ENCODE results near the gene MYH9.
"Not testable (repeated sequence)": the region's sequence is repeated elsewhere in the genome, so short reads cannot be mapped to it uniquely, and the experiment has no call there.

- TF ChIP-seq, protein P1, sequence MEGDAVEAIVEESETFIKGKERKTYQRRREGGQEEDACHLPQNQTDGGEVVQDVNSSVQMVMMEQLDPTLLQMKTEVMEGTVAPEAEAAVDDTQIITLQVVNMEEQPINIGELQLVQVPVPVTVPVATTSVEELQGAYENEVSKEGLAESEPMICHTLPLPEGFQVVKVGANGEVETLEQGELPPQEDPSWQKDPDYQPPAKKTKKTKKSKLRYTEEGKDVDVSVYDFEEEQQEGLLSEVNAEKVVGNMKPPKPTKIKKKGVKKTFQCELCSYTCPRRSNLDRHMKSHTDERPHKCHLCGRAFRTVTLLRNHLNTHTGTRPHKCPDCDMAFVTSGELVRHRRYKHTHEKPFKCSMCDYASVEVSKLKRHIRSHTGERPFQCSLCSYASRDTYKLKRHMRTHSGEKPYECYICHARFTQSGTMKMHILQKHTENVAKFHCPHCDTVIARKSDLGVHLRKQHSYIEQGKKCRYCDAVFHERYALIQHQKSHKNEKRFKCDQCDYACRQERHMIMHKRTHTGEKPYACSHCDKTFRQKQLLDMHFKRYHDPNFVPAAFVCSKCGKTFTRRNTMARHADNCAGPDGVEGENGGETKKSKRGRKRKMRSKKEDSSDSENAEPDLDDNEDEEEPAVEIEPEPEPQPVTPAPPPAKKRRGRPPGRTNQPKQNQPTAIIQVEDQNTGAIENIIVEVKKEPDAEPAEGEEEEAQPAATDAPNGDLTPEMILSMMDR (IDR thresholded peaks at IDR 0.05) = not testable (repeated sequence)
- TF ChIP-seq CHD2 (IDR thresholded peaks at IDR 0.05; ENCODE audit: low read length, partially characterized antibody); USF2 (IDR thresholded peaks at IDR 0.05; ENCODE audit: borderline replicate concordance, low read depth, low read length); EP300 (IDR thresholded peaks at IDR 0.05; ENCODE audit: borderline replicate concordance in 1 of 2, low read depth in 1 of 2, low read length in 1 of 2); RXRA (IDR thresholded peaks at IDR 0.05; ENCODE audit: borderline replicate concordance, low read depth): not testable (repeated sequence)
Observed at GRCh38 chr22:36251979-36252608, 135.7 kb downstream of the MYH9 start.

All from SK-N-SH (cell line).